Daoy (cell line): ENCODE results near the gene PLS1. TPM values are rescaled to one million over a fixed set of nuclear protein-coding genes. Genes with fewer than 3 reads are reported as not detected.
A peak's percentile ranks its signal among the peaks of the same experiment; 100 is the strongest.
"Not testable (repeated sequence)": the region's sequence is repeated elsewhere in the genome, so short reads cannot be mapped to it uniquely, and the experiment has no call there.

ENCODE experiments used
- DNase-seq: peaks from one replicate; pipeline ENCODE4 v3.0.0-alpha.2; 2015; ENCODE audit warnings: low read depth
- total RNA-seq: library from RNA; depleted of rRNA; stranded (reverse); fragments of >200 nt; shearing (Covaris generic); gene quantifications from 2 replicates; pipeline ENCODE4 v1.2.3, GENCODE V29; 2014; rRNA removed

Gene PLS1, protein sequence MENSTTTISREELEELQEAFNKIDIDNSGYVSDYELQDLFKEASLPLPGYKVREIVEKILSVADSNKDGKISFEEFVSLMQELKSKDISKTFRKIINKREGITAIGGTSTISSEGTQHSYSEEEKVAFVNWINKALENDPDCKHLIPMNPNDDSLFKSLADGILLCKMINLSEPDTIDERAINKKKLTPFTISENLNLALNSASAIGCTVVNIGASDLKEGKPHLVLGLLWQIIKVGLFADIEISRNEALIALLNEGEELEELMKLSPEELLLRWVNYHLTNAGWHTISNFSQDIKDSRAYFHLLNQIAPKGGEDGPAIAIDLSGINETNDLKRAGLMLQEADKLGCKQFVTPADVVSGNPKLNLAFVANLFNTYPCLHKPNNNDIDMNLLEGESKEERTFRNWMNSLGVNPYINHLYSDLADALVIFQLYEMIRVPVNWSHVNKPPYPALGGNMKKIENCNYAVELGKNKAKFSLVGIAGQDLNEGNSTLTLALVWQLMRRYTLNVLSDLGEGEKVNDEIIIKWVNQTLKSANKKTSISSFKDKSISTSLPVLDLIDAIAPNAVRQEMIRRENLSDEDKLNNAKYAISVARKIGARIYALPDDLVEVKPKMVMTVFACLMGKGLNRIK
- total RNA-seq: 30.5 and 31.6 TPM in 2 replicates

- DNase-seq: peak; percentile 93
These were observed at the start of gene PLS1 for GRCh38 chr3:142595951-142596725. TSS of gene PLS1 (plus strand) at chr3:142596393. CDS start at chr3:142664238, 67,845 bp downstream.

DNA sequence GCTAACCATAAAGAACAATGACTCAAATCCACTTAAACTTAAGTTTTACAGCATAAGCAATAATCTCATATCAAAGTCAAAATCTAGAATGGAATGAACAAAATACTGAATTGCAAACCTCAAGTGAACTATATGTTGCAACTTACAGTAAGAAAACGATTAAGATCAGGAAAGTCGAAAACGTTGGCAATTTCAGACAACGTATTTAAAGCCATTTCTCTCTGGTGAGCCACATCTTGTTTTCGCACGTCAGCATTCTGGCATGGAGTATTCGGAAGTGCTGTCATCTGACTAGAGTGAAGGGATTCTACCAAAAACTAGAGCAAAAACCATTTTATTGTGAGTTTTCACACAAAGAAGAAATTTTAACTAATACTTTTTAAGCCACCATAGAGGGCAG lies 46.2 kb upstream of the PLS1 start:
- no peak for DNase-seq

DNA sequence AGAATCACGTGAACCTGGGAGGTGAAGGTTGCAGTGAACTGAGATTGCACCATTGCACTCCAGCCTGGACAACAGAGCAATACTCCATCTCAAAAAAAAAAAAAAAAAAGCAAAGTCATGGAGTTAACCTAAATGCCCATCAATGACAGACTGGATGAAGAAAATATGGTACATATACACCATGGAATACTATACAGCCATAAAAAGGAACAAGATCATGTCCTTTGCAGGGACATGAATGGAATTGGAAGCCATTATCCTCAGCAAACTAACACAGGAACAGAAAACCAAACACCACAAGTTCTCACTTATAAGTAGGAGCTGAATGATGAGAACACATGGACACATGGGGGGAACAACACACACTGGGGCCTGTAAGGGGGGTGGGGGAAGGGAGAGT lies 43.6 kb upstream of the PLS1 start:
- DNase-seq: not testable (repeated sequence)

- DNase-seq: no peak
These were observed 42.5 kb upstream of the PLS1 start for GRCh38 chr3:142553741-142554140.

- DNase-seq: no peak
These were observed 36.1 kb upstream of the PLS1 start for GRCh38 chr3:142560118-142560517.

DNA sequence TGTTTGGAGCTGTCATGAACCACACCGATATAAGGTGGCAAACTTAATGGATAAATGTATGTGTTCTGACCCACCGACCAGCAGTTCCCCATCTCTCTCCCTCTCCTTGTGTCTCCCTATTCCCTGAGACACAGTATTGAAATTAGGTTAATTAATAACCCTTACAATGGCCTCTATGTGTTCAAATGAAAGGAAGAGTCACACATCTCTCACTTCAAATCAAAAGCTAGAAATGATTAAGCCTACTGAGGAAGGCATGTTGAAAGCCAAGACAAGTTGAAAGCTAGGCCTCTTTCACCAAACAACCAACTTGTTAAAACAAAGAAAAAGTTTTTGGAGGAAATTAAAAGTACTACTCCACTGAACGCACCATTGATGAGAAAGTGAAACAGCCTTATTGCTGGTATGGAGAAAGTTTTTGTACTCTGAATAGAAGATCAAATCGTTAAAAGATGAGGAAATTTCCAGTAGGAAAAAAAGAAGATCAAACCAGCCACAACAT lies 32.6 kb upstream of the PLS1 start:
- no peak for DNase-seq

- DNase-seq: no peak
These were observed 30.1 kb upstream of the PLS1 start for GRCh38 chr3:142566096-142566495.

DNA sequence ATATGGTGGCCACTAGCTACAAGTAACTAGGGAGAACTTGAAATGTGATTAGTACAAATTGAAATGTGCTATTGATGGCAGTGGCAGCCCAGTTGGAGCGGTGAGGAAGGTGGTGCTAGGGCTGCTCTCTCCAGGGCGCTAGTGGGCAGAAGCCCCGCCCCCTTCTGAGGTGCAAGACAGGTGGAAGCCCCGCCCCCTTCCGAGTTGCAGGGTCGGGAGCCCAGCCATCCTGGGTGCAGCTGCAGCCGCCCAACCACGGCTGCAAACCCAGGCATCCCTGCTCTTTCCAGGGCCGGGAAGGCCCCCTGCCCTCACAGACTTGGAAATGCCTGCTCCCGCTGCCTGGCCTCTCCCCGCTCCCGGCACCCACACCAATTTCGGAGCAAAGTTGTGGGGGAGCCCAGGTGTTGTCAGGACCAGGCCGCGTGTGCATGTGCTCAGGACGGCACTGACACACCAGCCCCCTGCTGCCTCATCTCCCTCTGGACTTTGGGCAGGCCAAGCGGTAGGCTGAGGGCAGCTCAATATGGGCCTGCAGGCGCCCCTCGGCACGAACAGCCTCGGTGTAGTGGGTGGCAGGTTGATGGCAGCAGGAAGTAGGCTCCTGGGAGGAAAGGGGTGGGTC lies 27.7 kb upstream of the PLS1 start:
- DNase-seq: no peak

DNA sequence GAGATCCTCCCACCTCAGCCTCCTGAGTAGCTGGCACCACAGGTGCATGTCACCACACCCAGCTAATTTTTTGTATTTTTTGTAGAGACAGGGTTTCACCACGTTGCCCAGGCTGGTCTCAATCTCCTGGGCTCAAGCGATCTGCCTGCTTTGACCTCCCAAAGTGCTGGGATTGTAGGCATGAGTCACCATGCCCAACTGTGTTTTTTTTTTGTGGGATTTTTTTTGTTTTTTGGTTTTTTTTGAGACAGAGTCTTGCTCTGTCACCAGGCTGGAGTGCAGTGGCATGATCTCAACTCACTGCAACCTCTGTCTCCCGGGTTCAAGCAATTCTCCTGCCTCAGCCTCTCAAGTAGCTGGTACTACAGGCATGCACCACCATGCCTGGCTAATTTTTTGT lies 26.8 kb upstream of the PLS1 start:
- DNase-seq: peak; percentile 16

- DNase-seq: not testable (repeated sequence)
These were observed 22.0 kb upstream of the PLS1 start for GRCh38 chr3:142574223-142574622.

DNA sequence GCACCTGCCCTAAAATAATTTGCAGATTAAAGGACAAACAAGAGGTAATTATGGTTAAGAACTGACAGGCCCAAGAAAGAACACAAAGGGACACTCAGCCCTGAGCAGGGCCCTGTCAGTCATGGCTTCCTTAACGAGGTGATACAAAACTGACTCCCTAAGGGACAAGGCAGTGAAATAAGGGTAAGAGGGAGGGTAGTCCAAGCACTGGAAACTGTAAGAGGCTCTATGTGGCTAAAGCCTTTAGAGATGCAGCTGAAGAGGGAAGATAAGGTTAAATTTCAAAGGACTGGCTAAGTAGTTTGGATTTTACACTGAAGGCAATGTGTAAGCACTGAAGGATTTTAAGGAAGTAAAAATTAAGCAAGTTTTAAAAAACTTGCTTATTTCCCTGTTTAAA lies 21.5 kb upstream of the PLS1 start:
- no peak for DNase-seq

DNA sequence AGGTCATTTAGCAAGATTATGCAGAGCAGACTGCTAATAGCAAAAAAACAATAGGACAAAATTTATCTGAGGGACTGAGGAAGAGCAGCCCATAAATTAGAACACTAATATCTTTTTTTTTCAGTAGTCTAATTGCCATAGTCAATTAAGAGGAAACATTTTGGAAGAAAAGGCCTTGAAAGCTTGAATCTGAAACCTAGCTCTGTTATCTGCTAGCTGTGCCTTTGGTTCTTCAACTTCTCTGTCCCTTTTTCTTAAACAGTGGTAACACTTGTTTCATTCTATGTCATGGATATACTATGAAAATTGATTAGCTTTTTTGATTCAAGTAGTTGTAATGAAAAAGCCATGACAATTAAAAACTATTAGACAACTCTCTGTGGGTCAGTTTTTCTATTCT lies 19.4 kb upstream of the PLS1 start:
- no peak for DNase-seq

DNA sequence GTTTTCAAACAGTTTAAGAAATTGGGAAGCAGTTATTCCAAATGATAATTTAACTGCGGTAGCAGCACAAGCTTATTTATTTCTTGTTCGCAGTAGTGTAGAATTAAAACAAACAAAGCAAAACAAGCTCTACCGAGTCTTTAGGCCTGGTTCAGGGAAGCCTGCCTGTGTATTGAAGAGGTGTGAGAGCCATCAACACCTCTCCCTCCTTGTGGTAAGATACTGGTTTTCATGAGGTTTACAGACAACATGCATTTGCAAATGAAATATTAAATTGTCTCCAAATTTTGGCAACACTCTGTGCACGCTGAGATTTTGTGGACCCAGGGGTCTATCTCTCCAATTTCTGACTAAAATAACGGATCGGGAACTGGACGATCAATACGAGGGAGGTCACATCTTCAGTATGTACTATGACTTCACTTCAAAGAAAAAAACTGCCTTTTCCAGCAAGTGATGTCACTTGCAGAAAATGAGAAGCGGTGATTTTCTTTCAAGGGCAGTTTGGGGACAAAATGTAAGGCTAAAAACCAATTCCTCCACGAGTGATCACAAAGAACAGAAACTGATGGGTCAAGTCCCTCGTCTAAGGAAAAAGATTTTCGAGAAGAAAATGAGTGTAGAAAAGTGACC lies 18.4 kb upstream of the PLS1 start:
- no peak for DNase-seq

- peak; percentile 98 for DNase-seq
These were observed 17.6 kb upstream of the PLS1 start, which contains the start of gene ATR for GRCh38 chr3:142578329-142579223. TSS of gene ATR (minus strand) at chr3:142578733. CDS start at chr3:142578704, 29 bp downstream.

DNA sequence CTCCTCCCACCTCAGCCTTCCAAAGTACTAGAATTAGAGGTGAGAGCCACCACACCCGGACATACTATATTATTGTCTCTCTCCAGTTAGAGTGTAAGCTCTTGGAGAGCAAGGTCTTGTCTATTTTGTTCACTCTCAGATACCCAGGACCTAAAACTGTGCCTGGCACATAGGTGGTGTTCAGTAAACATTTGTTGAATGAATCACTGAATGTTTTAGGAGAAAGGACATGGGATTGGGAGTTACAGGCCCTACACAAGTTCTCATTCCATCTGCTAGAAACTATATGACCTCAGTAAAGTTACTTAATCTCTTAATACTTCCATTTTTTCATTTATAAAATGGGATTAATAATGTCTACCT lies 16.2 kb upstream of the PLS1 start:
- DNase-seq: no peak

- not testable (repeated sequence) for DNase-seq
These were observed 15.1 kb upstream of the PLS1 start for GRCh38 chr3:142581070-142581469.

DNA sequence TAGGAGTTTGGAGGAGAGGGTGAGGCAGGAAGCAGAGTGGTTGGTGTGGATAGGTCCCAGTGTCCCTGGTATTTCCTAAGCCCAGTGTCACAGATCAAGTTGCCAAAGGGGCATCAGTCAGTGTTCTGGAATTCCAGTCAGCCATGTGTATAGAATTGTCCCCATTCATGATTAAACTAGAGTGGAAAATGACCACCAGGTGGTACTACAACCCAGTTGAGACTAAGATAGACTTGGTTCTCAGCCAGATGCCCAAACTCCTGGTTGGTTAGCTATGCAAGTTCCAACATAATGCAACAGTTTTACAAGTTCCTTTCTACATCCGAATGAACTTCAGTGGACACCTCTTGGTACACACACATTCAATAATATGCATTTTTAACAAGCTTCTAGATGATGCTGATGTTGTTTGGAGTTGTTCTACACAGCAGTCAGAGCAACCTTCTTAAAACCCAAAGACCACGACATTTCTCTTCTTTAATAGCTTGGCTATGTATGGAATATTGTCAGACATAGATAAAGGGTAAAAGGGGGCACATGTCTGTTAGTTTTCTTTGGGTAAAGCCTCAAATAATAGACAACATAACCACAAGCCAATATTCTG lies 9.3 kb upstream of the PLS1 start:
- DNase-seq: peak; percentile 76

DNA sequence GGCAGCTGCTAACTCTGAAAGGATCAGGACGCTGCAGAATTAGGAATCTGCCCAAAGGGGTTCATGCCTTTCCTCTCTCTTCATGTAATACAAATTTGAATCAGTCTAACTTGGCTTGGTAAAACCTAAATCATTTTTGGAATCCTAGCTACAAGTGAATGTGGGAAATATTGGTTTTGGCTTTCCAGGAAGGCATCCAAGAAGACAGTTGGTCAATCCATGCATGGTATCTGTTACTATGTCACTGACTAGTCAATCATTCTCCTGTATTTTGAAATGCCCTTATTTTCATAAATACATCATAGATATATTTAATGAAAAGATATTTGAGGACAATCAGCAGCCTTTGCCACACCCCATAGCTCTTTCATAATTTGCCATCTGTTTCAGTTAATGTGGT lies 7.5 kb upstream of the PLS1 start:
- DNase-seq: no peak

GRCh38 chr3:142592268-142592667 lies 3.9 kb upstream of the PLS1 start:
- DNase-seq: not testable (repeated sequence)

GRCh38 chr3:142595141-142595540 lies 1.1 kb upstream of the PLS1 start:
- DNase-seq: no peak
